DND-41 (cell line): ENCODE data around the gene VPS54.

ENCODE experiments used
- EZH2 ChIP-seq: IDR thresholded peaks from 3 replicates; pipeline ENCODE4 v1.6.1; 2012; ENCODE audit warnings: borderline replicate concordance, low read depth, mild to moderate bottlenecking, moderate library complexity, low read length, inconsistent platforms; ENCODE audit not compliant: severe bottlenecking
- TF ChIP-seq, protein P1 (sequence below): IDR thresholded peaks from 2 replicates; pipeline ENCODE4 v1.5.1; 2012; ENCODE audit warnings: borderline replicate concordance, low read length, moderate library complexity, mild to moderate bottlenecking; ENCODE audit not compliant: poor library complexity, severe bottlenecking; ENCODE audit errors: extremely low read depth

DNA sequence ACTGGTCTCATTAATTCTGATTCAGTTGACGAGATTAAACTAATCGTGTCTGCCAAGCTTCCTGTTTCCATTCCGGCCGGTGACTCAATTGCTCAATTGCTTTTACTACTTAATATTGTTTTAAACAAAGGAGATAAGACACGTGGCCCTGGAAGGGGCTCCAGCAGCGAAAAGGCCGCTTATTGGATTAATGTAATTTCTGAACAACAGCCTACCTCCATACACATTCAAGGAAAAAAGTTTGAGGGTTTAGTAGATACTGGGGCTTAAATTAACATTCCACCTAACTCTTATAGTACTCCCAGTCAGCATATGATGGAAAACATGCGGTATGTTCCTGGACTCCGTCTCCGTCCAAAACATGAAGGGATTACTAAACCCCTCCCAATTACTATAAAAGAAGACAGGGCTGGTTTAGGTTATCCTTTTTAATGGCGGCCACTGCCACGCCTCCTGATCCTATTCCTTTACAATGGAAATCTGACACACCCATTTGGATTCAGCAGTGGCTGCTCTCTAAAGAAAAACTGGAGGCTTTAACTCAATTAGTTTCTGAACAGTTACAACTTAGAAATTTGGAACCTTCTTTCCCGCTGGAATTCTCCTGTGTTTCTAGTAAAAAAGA lies 27.1 kb downstream of the VPS54 start:
- TF ChIP-seq, protein P1, sequence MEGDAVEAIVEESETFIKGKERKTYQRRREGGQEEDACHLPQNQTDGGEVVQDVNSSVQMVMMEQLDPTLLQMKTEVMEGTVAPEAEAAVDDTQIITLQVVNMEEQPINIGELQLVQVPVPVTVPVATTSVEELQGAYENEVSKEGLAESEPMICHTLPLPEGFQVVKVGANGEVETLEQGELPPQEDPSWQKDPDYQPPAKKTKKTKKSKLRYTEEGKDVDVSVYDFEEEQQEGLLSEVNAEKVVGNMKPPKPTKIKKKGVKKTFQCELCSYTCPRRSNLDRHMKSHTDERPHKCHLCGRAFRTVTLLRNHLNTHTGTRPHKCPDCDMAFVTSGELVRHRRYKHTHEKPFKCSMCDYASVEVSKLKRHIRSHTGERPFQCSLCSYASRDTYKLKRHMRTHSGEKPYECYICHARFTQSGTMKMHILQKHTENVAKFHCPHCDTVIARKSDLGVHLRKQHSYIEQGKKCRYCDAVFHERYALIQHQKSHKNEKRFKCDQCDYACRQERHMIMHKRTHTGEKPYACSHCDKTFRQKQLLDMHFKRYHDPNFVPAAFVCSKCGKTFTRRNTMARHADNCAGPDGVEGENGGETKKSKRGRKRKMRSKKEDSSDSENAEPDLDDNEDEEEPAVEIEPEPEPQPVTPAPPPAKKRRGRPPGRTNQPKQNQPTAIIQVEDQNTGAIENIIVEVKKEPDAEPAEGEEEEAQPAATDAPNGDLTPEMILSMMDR, result no peak
- TF ChIP-seq EZH2, result no peak
